CD14-positive monocyte (primary cell): ENCODE data around the gene PFDN4. TPM values are rescaled to one million over a fixed set of nuclear protein-coding genes. Genes with fewer than 3 reads are reported as not detected.

ENCODE experiments used
- DNase-seq, 3 donors: peaks; one replicate each; pipeline ENCODE4 v3.0.0-alpha.2; 2011 to 2022
- H2AFZ ChIP-seq: 2 replicates; pipeline ENCODE4 v1.6.0; 2012; ENCODE audit warnings: mild to moderate bottlenecking, low read depth, low read length, inconsistent platforms; ENCODE audit not compliant: insufficient read depth, poor library complexity, severe bottlenecking
- H3K27ac ChIP-seq, 2 donors: 1 replicate in 1 of 2; 2 replicates in 1 of 2; pipeline ENCODE4 v1.5.1; 2012 to 2013; ENCODE audit warnings: low read length in 2 of 2, control low read depth in 1 of 2, inconsistent platforms in 1 of 2, low read depth in 1 of 2, mild to moderate bottlenecking in 1 of 2
- H3K27me3 ChIP-seq, 2 donors: one replicate each; pipeline versions ENCODE4 v1.6.0 to v1.6.1; 2011 to 2013; ENCODE audit warnings: low read length in 2 of 2; ENCODE audit not compliant: control insufficient read depth in 2 of 2, insufficient read depth in 2 of 2
- H3K36me3 ChIP-seq, 2 donors: replicated peaks in 1 of 2; 1 replicate in 1 of 2; 2 replicates in 1 of 2; pipeline versions ENCODE4 v1.5.1 to v1.6.1; 2012 to 2013; ENCODE audit warnings: low read length in 2 of 2, control low read depth in 1 of 2, inconsistent platforms in 1 of 2, mild to moderate bottlenecking in 1 of 2; ENCODE audit not compliant: insufficient read depth in 2 of 2, control insufficient read depth in 1 of 2
- H3K4me1 ChIP-seq, 2 donors: 1 replicate in 1 of 2; 2 replicates in 1 of 2; pipeline versions ENCODE4 v1.5.1 to v1.6.1; 2012 to 2013; ENCODE audit warnings: low read length in 2 of 2, control low read depth in 1 of 2, inconsistent platforms in 1 of 2, mild to moderate bottlenecking in 1 of 2, moderate library complexity in 1 of 2; ENCODE audit not compliant: insufficient read depth in 2 of 2, control insufficient read depth in 1 of 2
- H3K4me2 ChIP-seq: replicated peaks from 2 replicates; pipeline ENCODE3; 2012; ENCODE audit warnings: low read length, moderate library complexity, mild to moderate bottlenecking; ENCODE audit not compliant: poor library complexity, severe bottlenecking; ENCODE audit errors: extremely low read depth
- H3K4me3 ChIP-seq, 3 experiments: fragments of 200-600 bp in 1 of 3; sonication (generic) in 1 of 3; replicated peaks in 1 of 3; 1 replicate in 2 of 3; 2 replicates in 1 of 3; pipeline ENCODE4 v1.5.1; 2011 to 2013; ENCODE audit warnings: low read length in 3 of 3, mild to moderate bottlenecking in 3 of 3, control low read depth in 2 of 3, low read depth in 2 of 3, inconsistent platforms in 1 of 3, moderate library complexity in 1 of 3
- H3K79me2 ChIP-seq: 2 replicates; pipeline ENCODE4 v1.6.0; 2012; ENCODE audit warnings: mild to moderate bottlenecking, control low read depth, inconsistent platforms, low read length, moderate library complexity; ENCODE audit not compliant: insufficient read depth
- H3K9ac ChIP-seq: 2 replicates; pipeline ENCODE4 v1.6.0; 2017; ENCODE audit warnings: low read length, mild to moderate bottlenecking; ENCODE audit not compliant: insufficient read depth, poor library complexity, severe bottlenecking
- H3K9me3 ChIP-seq, 2 donors: replicated peaks in 1 of 2; 1 replicate in 1 of 2; 2 replicates in 1 of 2; pipeline versions ENCODE4 v1.5.1 to v1.6.1; 2012 to 2013; ENCODE audit warnings: low read length in 2 of 2, control low read depth in 1 of 2; ENCODE audit not compliant: control insufficient read depth in 1 of 2, insufficient read depth in 1 of 2
- H4K20me1 ChIP-seq: 2 replicates; pipeline ENCODE4 v1.6.0; 2012; ENCODE audit warnings: mild to moderate bottlenecking, low read length, control low read depth, moderate library complexity; ENCODE audit not compliant: insufficient read depth
- H3K27ac Mint-ChIP-seq, 7 donors: one replicate each; pipeline ENCODE4 v1.8.0; 2020; ENCODE audit warnings: mild to moderate bottlenecking in 7 of 7, mixed read lengths in 7 of 7, moderate library complexity in 6 of 7, inconsistent platforms in 2 of 7
- H3K27me3 Mint-ChIP-seq, 3 donors: one replicate each; pipeline ENCODE4 v1.8.0; 2021 to 2022; ENCODE audit warnings: low read depth in 3 of 3, mild to moderate bottlenecking in 3 of 3, mixed read lengths in 3 of 3, moderate library complexity in 3 of 3, inconsistent platforms in 1 of 3
- H3K36me3 Mint-ChIP-seq, 2 donors: one replicate each; pipeline ENCODE4 v1.8.0; 2020; ENCODE audit warnings: mixed read lengths in 2 of 2, inconsistent platforms in 1 of 2, mild to moderate bottlenecking in 1 of 2
- H3K4me1 Mint-ChIP-seq: one replicate; pipeline ENCODE4 v1.8.0; 2020; ENCODE audit warnings: mild to moderate bottlenecking, mixed read lengths
- H3K4me3 Mint-ChIP-seq, 2 donors: one replicate each; pipeline ENCODE4 v1.8.0; 2020; ENCODE audit warnings: mild to moderate bottlenecking in 2 of 2, mixed read lengths in 2 of 2, moderate library complexity in 1 of 2
- H3K9me3 Mint-ChIP-seq, 7 donors: one replicate each; pipeline ENCODE4 v1.8.0; 2020 to 2022; ENCODE audit warnings: mixed read lengths in 7 of 7, mild to moderate bottlenecking in 6 of 7, moderate library complexity in 6 of 7, inconsistent platforms in 2 of 7
- WGBS: methylation state at CpG from one replicate; pipeline ENCODE4 v1.1.5; 2013; ENCODE audit warnings: missing lambda C conversion rate; ENCODE audit not compliant: insufficient coverage; 5-methylcytosine and 5-hydroxymethylcytosine counted together
- intact Hi-C, 2 donors: fragments of 100-400 bp; cut with micrococcal nuclease; formaldehyde crosslinking; loops; one replicate each; pipeline versions ENCODE4 v1.15.0 to v1.15.1; 2023
- polyA plus RNA-seq, 3 donors: library from polyadenylated mRNA; depleted of rRNA in 1 of 3; unstranded in 2 of 3; stranded (reverse) in 1 of 3; fragments of 300-500 nt in 2 of 3; fragments of >200 nt in 1 of 3; fragmentation: Illumina TruSeq in 2 of 3; gene quantifications; 1 replicate in 2 of 3; 2 replicates in 1 of 3; pipeline ENCODE4 v1.2.3, GENCODE V29; 2012 to 2021
- TF ChIP-seq, protein P1 (sequence below): fragments of 200-600 bp; IDR thresholded peaks from one replicate; pipeline ENCODE4 v1.8.0; 2022; ENCODE audit warnings: antibody characterized with exemption, mild to moderate bottlenecking

Gene PFDN4
- polyA plus RNA-seq, 3 donors = 12.6 to 49.0 (median 32.1) TPM

- TF ChIP-seq, protein P1, sequence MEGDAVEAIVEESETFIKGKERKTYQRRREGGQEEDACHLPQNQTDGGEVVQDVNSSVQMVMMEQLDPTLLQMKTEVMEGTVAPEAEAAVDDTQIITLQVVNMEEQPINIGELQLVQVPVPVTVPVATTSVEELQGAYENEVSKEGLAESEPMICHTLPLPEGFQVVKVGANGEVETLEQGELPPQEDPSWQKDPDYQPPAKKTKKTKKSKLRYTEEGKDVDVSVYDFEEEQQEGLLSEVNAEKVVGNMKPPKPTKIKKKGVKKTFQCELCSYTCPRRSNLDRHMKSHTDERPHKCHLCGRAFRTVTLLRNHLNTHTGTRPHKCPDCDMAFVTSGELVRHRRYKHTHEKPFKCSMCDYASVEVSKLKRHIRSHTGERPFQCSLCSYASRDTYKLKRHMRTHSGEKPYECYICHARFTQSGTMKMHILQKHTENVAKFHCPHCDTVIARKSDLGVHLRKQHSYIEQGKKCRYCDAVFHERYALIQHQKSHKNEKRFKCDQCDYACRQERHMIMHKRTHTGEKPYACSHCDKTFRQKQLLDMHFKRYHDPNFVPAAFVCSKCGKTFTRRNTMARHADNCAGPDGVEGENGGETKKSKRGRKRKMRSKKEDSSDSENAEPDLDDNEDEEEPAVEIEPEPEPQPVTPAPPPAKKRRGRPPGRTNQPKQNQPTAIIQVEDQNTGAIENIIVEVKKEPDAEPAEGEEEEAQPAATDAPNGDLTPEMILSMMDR = no peak
- intact Hi-C loops = no loop called here
- Mint-ChIP-seq H3K9me3 (peaks cover 0 to 2% (median 0%) of the 10 kb centered on the region in 7 donors), H3K27ac (no peak overlapping the region), H3K36me3 (peaks cover 30 to 41% of the 10 kb centered on the region in 2 donors), H3K27me3 (peaks cover 0 to 3% (median 0%) of the 10 kb centered on the region in 3 donors), H3K4me3 (no peak overlapping the region), H3K4me1 (peaks cover 17% of the 10 kb centered on the region)
- H3K27ac ChIP-seq = no peak overlapping the region
- peaks cover 11% of the 10 kb centered on the region in 2 donors for H3K4me1 ChIP-seq
- no peaks in the 10 kb centered on the region for H3K27me3 ChIP-seq
- no peak for DNase-seq
- no peaks in the 10 kb centered on the region for H3K79me2 ChIP-seq
- no peak overlapping the region for H3K9ac ChIP-seq
- H2AFZ ChIP-seq = no peak overlapping the region
- no peak overlapping the region for H3K4me2 ChIP-seq
- H3K4me3 ChIP-seq = no peak overlapping the region
- peaks cover 3% of the 10 kb centered on the region for H4K20me1 ChIP-seq
- H3K36me3 ChIP-seq = peaks cover 34 to 38% of the 10 kb centered on the region in 2 donors
- H3K9me3 ChIP-seq = no peaks in the 10 kb centered on the region
Observed at GRCh38 chr20:54218470-54218869, 10.6 kb downstream of the PFDN4 start.

DNA sequence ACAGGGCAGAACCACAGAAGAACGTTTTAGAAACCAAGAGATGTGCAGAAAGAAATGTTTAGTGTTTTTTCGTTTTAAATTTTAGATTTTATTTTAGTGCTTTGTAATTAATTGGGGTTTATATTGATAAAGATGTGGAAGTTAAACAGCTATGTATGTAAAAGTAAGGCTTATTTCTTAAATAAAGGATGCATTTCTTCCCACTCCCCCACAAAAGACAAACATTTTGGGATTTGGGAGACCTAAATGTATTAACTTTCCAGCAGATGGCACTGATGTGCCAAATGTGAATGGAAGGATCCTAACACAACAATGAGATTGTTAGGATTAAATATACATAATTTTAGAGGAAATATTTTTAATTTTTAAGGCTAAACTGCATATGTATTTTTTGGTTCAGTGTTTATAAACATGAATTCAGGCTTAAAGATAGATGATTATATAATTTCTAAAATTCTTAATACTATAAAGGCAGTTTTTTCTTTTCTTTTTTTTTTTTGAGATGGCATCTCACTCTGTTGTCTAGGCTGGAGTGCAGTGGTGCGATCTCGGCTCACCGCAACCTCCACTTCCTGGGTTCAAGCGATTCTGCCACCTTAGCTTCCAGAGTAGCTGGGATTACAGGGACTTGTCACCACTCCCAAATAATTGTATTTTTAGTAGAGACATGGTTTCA lies 12.0 kb downstream of the PFDN4 start:
- Histone ChIP-seq H3K79me2 (no peaks in the 10 kb centered on the region), H3K27me3 (no peaks in the 10 kb centered on the region), H3K36me3 (peaks cover 28 to 33% of the 10 kb centered on the region in 2 donors), H3K9me3 (no peaks in the 10 kb centered on the region), H2AFZ (no peak overlapping the region), H3K4me2 (no peak overlapping the region), H3K4me1 (peaks cover 11% of the 10 kb centered on the region in 2 donors), H3K27ac (no peak overlapping the region), H4K20me1 (peaks cover 3% of the 10 kb centered on the region), H3K4me3 (no peak overlapping the region), H3K9ac (no peak overlapping the region)
- H3K36me3 Mint-ChIP-seq = peaks cover 25 to 35% of the 10 kb centered on the region in 2 donors
- no peak overlapping the region for H3K4me3 Mint-ChIP-seq
- 100% methylated on average over 1 of the region's 6 CpGs for WGBS
- H3K27me3 Mint-ChIP-seq = peaks cover 0 to 3% (median 2%) of the 10 kb centered on the region in 3 donors
- no peak overlapping the region for H3K27ac Mint-ChIP-seq
- peaks cover 0 to 2% (median 0%) of the 10 kb centered on the region in 7 donors for H3K9me3 Mint-ChIP-seq
- peaks cover 17% of the 10 kb centered on the region for H3K4me1 Mint-ChIP-seq
- no peak for DNase-seq
- TF ChIP-seq, protein P1 = no peak
- intact Hi-C loops = loop anchor here in 1 of 2 donors (10.0 kb wide), 1 partner anchor 425 kb away; no protein-coding TSS in a partner anchor
